Measurements from ENCODE around the gene BCAS2. TPM values are rescaled to one million over a fixed set of nuclear protein-coding genes. Genes with fewer than 3 reads are reported as not detected.

The BCAS2 gene
- 22.6 and 42.4 TPM in 2 replicates for total RNA-seq

DNA sequence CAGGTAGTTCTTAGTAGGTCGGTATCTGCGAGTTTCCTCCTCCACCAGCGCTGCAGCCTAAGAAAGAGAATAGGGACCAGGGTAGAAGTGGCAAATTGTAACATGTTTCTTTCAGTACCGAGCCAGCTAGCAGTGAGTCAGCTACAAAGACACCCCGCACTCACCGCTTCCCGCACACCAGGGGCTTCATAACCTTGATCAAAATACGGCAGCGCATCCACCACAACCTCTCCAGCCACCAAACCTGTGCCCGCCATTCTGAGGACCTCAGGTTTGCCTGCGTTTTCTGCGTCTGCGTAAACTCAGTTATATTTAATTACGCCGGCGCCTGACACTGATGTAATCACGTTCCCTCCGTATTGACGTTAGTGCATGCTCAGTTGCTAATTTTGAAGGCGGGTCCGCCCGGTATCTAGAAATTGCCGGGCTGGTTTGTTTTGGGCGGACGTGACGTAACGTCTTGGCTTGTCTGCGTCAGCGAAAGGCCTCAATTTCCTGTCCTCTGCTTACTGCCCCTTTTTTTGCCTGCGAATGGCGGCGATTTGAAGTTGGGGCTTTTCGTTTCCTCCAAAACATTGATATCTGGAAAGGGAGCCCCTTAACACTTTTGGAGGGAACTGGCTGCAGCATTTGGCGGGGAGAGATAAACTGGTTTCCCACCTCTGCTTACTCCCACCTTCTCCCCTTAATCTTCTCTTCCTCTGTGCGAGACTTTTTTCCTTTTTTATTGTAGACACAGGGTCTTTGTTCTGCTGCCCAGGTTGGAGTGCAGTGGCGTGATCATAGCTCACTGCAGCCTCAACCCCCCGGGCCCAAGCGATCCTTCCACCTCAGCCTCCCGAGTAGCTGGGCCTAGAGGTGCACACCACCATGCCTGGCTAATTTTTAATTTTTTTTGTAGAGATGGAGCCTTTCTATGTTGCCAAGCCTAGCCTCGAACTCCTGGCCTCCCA lies at the start of gene BCAS2:
TSS of gene BCAS2 (minus strand) at position 281 of the 953 bp plus-strand sequence. CDS start at position 257, 24 bp downstream.

Other genes with a start within 250 kb of the BCAS2 start
- gene TRIM33, start 70.4 kb downstream of the BCAS2 start, total RNA-seq = 11.2 and 16.1 TPM in 2 replicates
- 0.33 and 0.89 TPM in 2 replicates for gene DENND2C, start 88.4 kb upstream of the BCAS2 start, total RNA-seq
- not detected in 2 replicates for gene AMPD1, start 113.9 kb upstream of the BCAS2 start, total RNA-seq
- gene NRAS, start 135.2 kb upstream of the BCAS2 start, total RNA-seq = 33.2 and 55.1 TPM in 2 replicates
- 320 and 424 TPM in 2 replicates for gene CSDE1, start 176.4 kb upstream of the BCAS2 start, total RNA-seq
- gene SIKE1, start 199.1 kb upstream of the BCAS2 start, total RNA-seq = 36.7 and 57.3 TPM in 2 replicates